Measurements from ENCODE around the gene MPHOSPH10.

DNA sequence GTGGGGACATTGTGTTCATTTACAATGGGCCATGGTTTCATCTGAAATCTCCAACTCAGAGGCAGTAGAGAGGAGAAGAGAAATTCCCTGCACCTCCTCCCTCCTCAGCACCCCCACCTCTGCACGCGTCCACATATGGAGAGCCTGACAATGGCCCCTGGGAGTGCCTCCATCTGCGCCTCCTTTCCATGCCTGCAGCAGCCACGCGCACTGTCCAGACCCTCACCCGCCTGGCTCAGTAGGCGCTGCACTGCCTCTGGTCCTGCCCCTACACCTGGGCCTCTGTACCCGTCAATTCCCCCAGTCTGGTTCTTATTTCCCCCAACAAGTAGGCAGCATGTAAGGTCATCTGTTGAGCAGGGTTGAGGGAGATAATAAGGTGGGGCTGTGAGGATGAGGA lies 23.8 kb downstream of the MPHOSPH10 start:
- TF ChIP-seq, protein P1, sequence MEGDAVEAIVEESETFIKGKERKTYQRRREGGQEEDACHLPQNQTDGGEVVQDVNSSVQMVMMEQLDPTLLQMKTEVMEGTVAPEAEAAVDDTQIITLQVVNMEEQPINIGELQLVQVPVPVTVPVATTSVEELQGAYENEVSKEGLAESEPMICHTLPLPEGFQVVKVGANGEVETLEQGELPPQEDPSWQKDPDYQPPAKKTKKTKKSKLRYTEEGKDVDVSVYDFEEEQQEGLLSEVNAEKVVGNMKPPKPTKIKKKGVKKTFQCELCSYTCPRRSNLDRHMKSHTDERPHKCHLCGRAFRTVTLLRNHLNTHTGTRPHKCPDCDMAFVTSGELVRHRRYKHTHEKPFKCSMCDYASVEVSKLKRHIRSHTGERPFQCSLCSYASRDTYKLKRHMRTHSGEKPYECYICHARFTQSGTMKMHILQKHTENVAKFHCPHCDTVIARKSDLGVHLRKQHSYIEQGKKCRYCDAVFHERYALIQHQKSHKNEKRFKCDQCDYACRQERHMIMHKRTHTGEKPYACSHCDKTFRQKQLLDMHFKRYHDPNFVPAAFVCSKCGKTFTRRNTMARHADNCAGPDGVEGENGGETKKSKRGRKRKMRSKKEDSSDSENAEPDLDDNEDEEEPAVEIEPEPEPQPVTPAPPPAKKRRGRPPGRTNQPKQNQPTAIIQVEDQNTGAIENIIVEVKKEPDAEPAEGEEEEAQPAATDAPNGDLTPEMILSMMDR (IDR thresholded peaks at IDR 0.05; ENCODE audit: borderline replicate concordance, extremely low read depth, low read length, poor library complexity, severe bottlenecking), result no peak
- no peak for TF ChIP-seq EZH2 (IDR thresholded peaks at IDR 0.05; ENCODE audit: borderline replicate concordance, low read depth, low read length, severe bottlenecking)

Data from DND-41 (cell line).